Neuronal stem cell (in vitro differentiated cells): ENCODE measurements around the gene ZNF490. TPM values are rescaled to one million over a fixed set of nuclear protein-coding genes. Genes with fewer than 3 reads are reported as not detected.
A peak's percentile ranks its signal among the peaks of the same experiment; 100 is the strongest.

ENCODE experiments used
- DNase-seq: peaks from one replicate; pipeline ENCODE4 v3.0.0-alpha.2; 2013; ENCODE audit warnings: low spot score
- H2AFZ ChIP-seq: one replicate; pipeline ENCODE4 v1.6.1; 2013; ENCODE audit warnings: mild to moderate bottlenecking, low read length, inconsistent platforms
- H2AK5ac ChIP-seq: 2 replicates; pipeline ENCODE4 v1.6.1; 2013; ENCODE audit warnings: low read depth, mild to moderate bottlenecking, inconsistent platforms, low read length, moderate library complexity, mixed read lengths
- H2BK120ac ChIP-seq: 2 replicates; pipeline ENCODE4 v1.6.1; 2013; ENCODE audit warnings: low read depth, mild to moderate bottlenecking, inconsistent platforms, low read length, moderate library complexity, mixed read lengths
- H2BK12ac ChIP-seq: one replicate; pipeline ENCODE4 v1.6.1; 2013; ENCODE audit warnings: low read length, inconsistent platforms
- H2BK15ac ChIP-seq: 2 replicates; pipeline ENCODE4 v1.6.1; 2013; ENCODE audit warnings: mild to moderate bottlenecking, low read length, inconsistent platforms, mixed read lengths
- H2BK5ac ChIP-seq: one replicate; pipeline ENCODE4 v1.6.1; 2013; ENCODE audit warnings: inconsistent platforms, mild to moderate bottlenecking, low read length, moderate library complexity
- H3K14ac ChIP-seq: one replicate; pipeline ENCODE4 v1.6.1; 2013; ENCODE audit warnings: low read length, inconsistent platforms
- H3K18ac ChIP-seq: 2 replicates; pipeline ENCODE4 v1.6.1; 2013; ENCODE audit warnings: low read length, inconsistent platforms
- H3K23ac ChIP-seq: 2 replicates; pipeline ENCODE4 v1.6.1; 2013; ENCODE audit warnings: low read depth, mild to moderate bottlenecking, mixed read lengths, low read length, inconsistent platforms; ENCODE audit not compliant: poor library complexity
- H3K27ac ChIP-seq: replicated peaks from 3 replicates; pipeline ENCODE4 v1.5.1; 2013; ENCODE audit warnings: low read length, inconsistent platforms
- H3K27me3 ChIP-seq, 3 experiments: 2 replicates each; pipeline ENCODE4 v1.6.1; 2013; ENCODE audit warnings: low read length in 3 of 3, mild to moderate bottlenecking in 2 of 3, inconsistent platforms in 1 of 3, low read depth in 1 of 3, mixed read lengths in 1 of 3, moderate library complexity in 1 of 3; ENCODE audit not compliant: control insufficient read depth in 3 of 3, insufficient read depth in 3 of 3
- H3K36me3 ChIP-seq, 2 donors: replicated peaks in 1 of 2; 2 replicates each; pipeline ENCODE4 v1.6.1; 2013; ENCODE audit warnings: low read length in 2 of 2; ENCODE audit not compliant: control insufficient read depth in 2 of 2, insufficient read depth in 2 of 2
- H3K4ac ChIP-seq: 2 replicates; pipeline ENCODE4 v1.6.1; 2013; ENCODE audit warnings: inconsistent platforms, mild to moderate bottlenecking, low read length, moderate library complexity
- H3K4me1 ChIP-seq, 2 donors: 1 replicate in 1 of 2; 2 replicates in 1 of 2; pipeline ENCODE4 v1.6.1; 2013; ENCODE audit warnings: low read length in 2 of 2, low read depth in 1 of 2; ENCODE audit not compliant: control insufficient read depth in 2 of 2, insufficient read depth in 1 of 2
- H3K4me2 ChIP-seq: one replicate; pipeline ENCODE4 v1.6.1; 2013; ENCODE audit warnings: mild to moderate bottlenecking, low read length, inconsistent platforms; ENCODE audit not compliant: insufficient read depth, poor library complexity, severe bottlenecking
- H3K4me3 ChIP-seq, 2 donors: 2 replicates each; pipeline ENCODE4 v1.5.1; 2013; ENCODE audit warnings: low read length in 2 of 2, mild to moderate bottlenecking in 2 of 2, inconsistent platforms in 1 of 2, moderate library complexity in 1 of 2
- H3K79me1 ChIP-seq: one replicate; pipeline ENCODE4 v1.6.1; 2013; ENCODE audit warnings: low read depth, mild to moderate bottlenecking, inconsistent platforms, low read length, moderate library complexity
- H3K9ac ChIP-seq: one replicate; pipeline ENCODE4 v1.6.1; 2013; ENCODE audit warnings: mild to moderate bottlenecking, low read depth, low read length, inconsistent platforms; ENCODE audit not compliant: poor library complexity
- H3K9me3 ChIP-seq, 2 donors: replicated peaks in 1 of 2; 2 replicates each; pipeline versions ENCODE3 to v1.6.1; 2013; ENCODE audit warnings: low read length in 2 of 2, mild to moderate bottlenecking in 2 of 2, inconsistent platforms in 1 of 2, low read depth in 1 of 2, mixed read lengths in 1 of 2, moderate library complexity in 1 of 2; ENCODE audit not compliant: control insufficient read depth in 2 of 2, insufficient read depth in 1 of 2
- H4K8ac ChIP-seq: one replicate; pipeline ENCODE4 v1.6.1; 2013; ENCODE audit warnings: low read depth, mild to moderate bottlenecking, inconsistent platforms, low read length, moderate library complexity
- H4K91ac ChIP-seq: one replicate; pipeline ENCODE4 v1.6.1; 2013; ENCODE audit warnings: low read length, low read depth, mild to moderate bottlenecking, inconsistent platforms; ENCODE audit not compliant: poor library complexity
- WGBS, 2 donors: extraction: QIAGEN DNeasy Blood & Tissue Kit; methylation state at CpG; one replicate each; pipeline ENCODE4 v1.1.7; 2013; ENCODE audit warnings: missing lambda C conversion rate in 2 of 2, mixed read lengths in 1 of 2; ENCODE audit not compliant: insufficient read length in 2 of 2, insufficient replicate concordance in 1 of 2; ENCODE audit errors: extremely low coverage in 2 of 2; 5-methylcytosine and 5-hydroxymethylcytosine counted together
- polyA plus RNA-seq, 2 experiments: library from polyadenylated mRNA; stranded (reverse); fragments of 200-250 nt; gene quantifications; one replicate each; pipeline ENCODE4 v1.2.3, GENCODE V29; 2013

The ZNF490 gene
- polyA plus RNA-seq (2013, experiment 1 of 2), result 3.3 TPM
- 3.4 TPM for polyA plus RNA-seq (2013, experiment 2 of 2)

DNA sequence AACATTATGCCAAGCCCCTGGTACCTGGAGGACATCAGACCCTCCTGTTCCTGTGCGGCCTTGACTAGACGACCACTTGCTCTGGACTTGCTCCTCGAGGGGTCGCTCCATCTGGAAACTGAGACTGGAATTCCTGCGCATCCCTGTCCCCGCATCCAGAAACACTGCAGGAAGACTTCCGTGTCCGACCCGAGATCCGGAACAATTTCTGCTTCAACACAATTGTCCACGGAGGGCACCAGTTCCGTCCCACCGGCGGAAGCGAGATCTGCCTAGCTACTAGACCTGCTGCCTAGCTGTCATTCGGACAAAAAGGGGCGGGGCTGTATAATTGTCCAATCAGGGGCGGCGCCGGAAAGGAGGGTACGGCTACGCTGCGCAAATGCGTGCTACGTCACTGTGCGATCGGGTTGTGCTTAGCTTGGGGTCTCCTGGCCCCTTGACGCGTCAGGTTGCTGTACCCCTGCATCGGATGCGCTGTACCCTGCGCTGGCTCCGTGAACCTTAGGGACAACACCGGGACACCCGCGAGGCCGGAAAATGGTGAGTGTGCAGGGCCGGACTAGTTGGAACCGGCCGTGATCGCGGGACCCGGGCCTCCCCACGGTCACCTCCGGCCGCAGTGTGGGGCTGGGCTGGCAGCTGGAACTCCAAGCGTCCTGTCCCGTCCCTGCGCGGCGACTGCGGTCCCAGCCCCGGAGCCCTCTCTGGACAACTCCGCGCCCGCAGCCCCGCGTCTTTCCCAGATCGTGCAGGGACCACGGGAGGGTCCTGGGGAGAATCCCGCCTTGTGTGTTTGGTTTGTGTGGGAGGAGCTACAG lies at the start of gene ZNF490, which contains the start of gene ZNF791:
ZNF490 (minus strand) TSS at position 274 of the 821 bp plus-strand sequence; CDS start at position 141, 133 bp downstream.
ZNF791 (plus strand) TSS at position 381 of the 821 bp plus-strand sequence; CDS start at position 541, 160 bp downstream.
- Histone ChIP-seq H3K4me1 (peaks cover 2 to 3% of the 10 kb centered on the region in 2 donors), H2BK12ac (no peak within 1 kb of the TSS), H3K4ac (peak within 1 kb of the TSS; percentile 98), H3K79me1 (peaks cover 4% of the 10 kb centered on the region), H3K27me3 (no peaks in the 10 kb centered on the region), H2BK120ac (peak within 1 kb of the TSS; percentile 88), H3K14ac (peak within 1 kb of the TSS; percentile 5), H3K27ac (peak within 1 kb of the TSS; percentile 86), H2BK5ac (no peak within 1 kb of the TSS), H3K4me3 (peak within 1 kb of the TSS; percentile 72 to 96), H3K18ac (peak within 1 kb of the TSS; percentile 94), H3K36me3 (peaks cover 11 to 46% of the 10 kb centered on the region in 2 donors), H2BK15ac (peak within 1 kb of the TSS; percentile 45), H3K23ac (peak within 1 kb of the TSS; percentile 97), H2AK5ac (peak within 1 kb of the TSS; percentile 92), H4K8ac (no peak within 1 kb of the TSS), H3K9ac (peak within 1 kb of the TSS; percentile 99), H3K9me3 (peaks cover 0 to 8% of the 10 kb centered on the region in 2 donors), H2AFZ (peak within 1 kb of the TSS; percentile 89), H4K91ac (peak within 1 kb of the TSS; percentile 58), H3K4me2 (peak within 1 kb of the TSS; percentile 81)
- no CpG with 5 or more reads among the region's 61 CpGs for WGBS, 2 donors
- DNase-seq, result peak; percentile 97

DNA sequence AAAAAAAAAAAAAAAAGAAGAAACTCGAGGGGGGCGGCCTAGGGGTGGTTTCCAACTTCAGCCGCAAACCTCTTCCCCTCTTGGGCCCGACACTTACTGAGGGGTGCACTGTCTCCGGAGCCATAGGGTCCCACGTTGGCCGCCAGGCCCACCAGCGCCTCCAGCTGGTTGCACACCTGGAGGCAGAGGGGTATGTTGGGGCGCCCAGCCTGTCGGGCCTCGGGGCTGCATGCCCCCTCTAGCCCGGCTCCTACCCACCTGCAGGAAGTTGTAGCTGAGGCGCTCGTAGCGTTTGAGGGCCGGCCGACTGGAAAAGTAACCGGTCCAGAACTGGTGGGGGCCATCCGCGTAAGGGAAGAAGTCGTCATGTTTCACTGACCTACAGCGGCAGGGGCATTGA lies 47.4 kb upstream of the ZNF490 start:
- Histone ChIP-seq H3K9me3 (peaks cover 0 to 2% of the 10 kb centered on the region in 2 donors), H3K27me3 (no peaks in the 10 kb centered on the region), H3K4me3 (no peak overlapping the region), H2BK5ac (peak overlapping the region; percentile 24), H3K36me3 (peaks cover 28 to 69% of the 10 kb centered on the region in 2 donors), H3K23ac (peak overlapping the region; percentile 43), H2AK5ac (peak overlapping the region; percentile 63), H2AFZ (no peak overlapping the region), H2BK120ac (no peak overlapping the region), H3K9ac (no peak overlapping the region), H4K91ac (no peak overlapping the region), H2BK12ac (peak overlapping the region; percentile 41), H3K79me1 (peaks cover 4% of the 10 kb centered on the region), H3K4ac (no peak overlapping the region), H3K4me2 (no peak overlapping the region), H3K4me1 (no peaks in the 10 kb centered on the region), H4K8ac (no peak overlapping the region), H3K27ac (no peak overlapping the region), H3K18ac (no peak overlapping the region), H2BK15ac (no peak overlapping the region), H3K14ac (no peak overlapping the region)
- WGBS, 2 donors, result no CpG with 5 or more reads among the region's 22 CpGs
- no peak for DNase-seq

DNA sequence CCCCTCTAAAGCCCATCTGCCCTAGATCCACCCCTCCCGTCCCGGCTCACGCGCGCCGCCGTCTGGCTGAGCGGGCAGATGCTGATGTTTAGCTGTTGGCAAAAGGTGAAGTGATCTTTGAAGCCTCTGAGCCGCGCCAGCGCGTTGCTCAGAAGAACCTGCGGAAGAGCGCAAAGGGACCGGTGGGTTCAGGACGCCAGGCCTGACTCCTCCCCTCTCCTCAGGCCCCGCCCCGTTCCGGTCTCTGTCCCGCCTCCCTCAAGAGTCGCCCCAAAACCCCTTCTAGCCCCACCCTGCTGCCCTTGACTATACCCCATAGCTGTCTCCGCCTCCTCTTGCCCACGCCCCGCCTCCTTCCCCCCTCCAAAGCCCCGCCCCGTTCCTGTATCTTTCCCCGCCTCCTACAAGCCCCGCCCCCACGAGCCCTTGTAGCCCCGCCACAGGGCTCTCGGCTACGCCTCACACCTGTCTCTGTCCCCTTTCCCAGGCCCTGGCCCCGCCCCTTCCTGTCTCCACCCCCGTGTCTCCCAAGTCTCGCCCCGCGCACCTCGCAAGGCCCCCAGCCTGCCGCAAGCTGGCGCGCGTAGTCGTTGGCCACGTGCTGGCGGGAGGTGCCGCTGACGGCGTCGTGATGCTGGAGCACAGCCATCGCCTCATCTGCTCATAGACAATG lies 46.4 kb upstream of the ZNF490 start:
- no peak for DNase-seq
- peaks cover 28 to 67% of the 10 kb centered on the region in 2 donors for H3K36me3 ChIP-seq
- no peak overlapping the region for H2AK5ac ChIP-seq

DNA sequence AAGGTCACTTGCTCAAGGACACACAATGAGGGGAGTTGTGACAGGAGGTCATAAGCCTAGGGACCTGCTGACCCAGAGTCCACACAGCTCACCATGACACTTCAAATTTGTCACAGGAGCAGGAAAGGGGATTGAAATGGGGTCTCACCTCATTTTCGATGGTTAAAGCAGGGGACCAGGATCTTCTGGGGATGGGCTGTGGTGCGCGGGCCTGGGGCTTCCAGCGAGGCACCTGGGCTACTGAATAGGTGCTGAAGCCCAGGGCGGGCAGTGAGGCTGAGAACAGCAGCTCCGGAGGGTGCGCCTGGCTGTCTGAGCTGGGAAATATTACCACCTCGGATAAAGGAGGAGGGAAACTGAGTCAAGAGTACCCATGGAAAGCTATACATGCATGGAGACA lies 44.9 kb upstream of the ZNF490 start:
- Histone ChIP-seq H2BK12ac (no peak overlapping the region), H3K79me1 (peaks cover 4% of the 10 kb centered on the region), H4K91ac (no peak overlapping the region), H3K27ac (no peak overlapping the region), H2BK5ac (no peak overlapping the region), H3K23ac (no peak overlapping the region), H3K9ac (no peak overlapping the region), H3K4ac (no peak overlapping the region), H3K4me2 (no peak overlapping the region), H4K8ac (no peak overlapping the region), H2AK5ac (no peak overlapping the region), H2BK15ac (no peak overlapping the region), H3K4me3 (no peak overlapping the region), H2AFZ (no peak overlapping the region), H3K27me3 (no peaks in the 10 kb centered on the region), H3K14ac (no peak overlapping the region), H3K18ac (no peak overlapping the region), H2BK120ac (no peak overlapping the region), H3K9me3 (peaks cover 0 to 2% of the 10 kb centered on the region in 2 donors), H3K36me3 (peaks cover 21 to 57% of the 10 kb centered on the region in 2 donors), H3K4me1 (no peaks in the 10 kb centered on the region)
- no peak for DNase-seq
- WGBS, 2 donors, result no CpG with 5 or more reads among the region's 8 CpGs

More for the DNA sequence above, 46.4 kb upstream of the ZNF490 start:
- Histone ChIP-seq H2BK120ac (no peak overlapping the region), H3K9ac (peak overlapping the region; percentile 44), H2AFZ (no peak overlapping the region), H3K14ac (no peak overlapping the region), H2BK15ac (peak overlapping the region; percentile 58), H4K8ac (no peak overlapping the region), H3K27me3 (no peaks in the 10 kb centered on the region), H2BK12ac (no peak overlapping the region), H3K23ac (no peak overlapping the region), H2BK5ac (no peak overlapping the region), H3K4me3 (no peak overlapping the region), H3K18ac (peak overlapping the region; percentile 57), H3K27ac (no peak overlapping the region), H4K91ac (no peak overlapping the region), H3K4me1 (no peaks in the 10 kb centered on the region), H3K4ac (no peak overlapping the region), H3K9me3 (peaks cover 0 to 2% of the 10 kb centered on the region in 2 donors), H3K79me1 (peaks cover 4% of the 10 kb centered on the region), H3K4me2 (no peak overlapping the region)
- WGBS, 2 donors, result no CpG with 5 or more reads among the region's 50 CpGs
